Activated CD4-positive, alpha-beta memory T cell treated with anti-CD3 and anti-CD28 coated beads for 36 hours (primary cell): ENCODE results near the gene AP5S1. TPM values are rescaled to one million over a fixed set of nuclear protein-coding genes. Genes with fewer than 3 reads are reported as not detected.
"Not testable (repeated sequence)": the region's sequence is repeated elsewhere in the genome, so short reads cannot be mapped to it uniquely, and the experiment has no call there.

ENCODE experiments used
- CTCF ChIA-PET: fragments of 350-600 bp; sonication (Branson Sonifier 250); formaldehyde crosslinking; loops from one replicate; lab custom pipeline; 2021; ENCODE audit warnings: antibody characterized with exemption, inconsistent platforms; lab: Charles Lee
- POLR2A ChIA-PET: fragments of 350-600 bp; sonication (Branson Sonifier 250); formaldehyde crosslinking; loops from one replicate; lab custom pipeline; 2021; ENCODE audit warnings: antibody characterized with exemption; lab: Charles Lee
- DNase-seq: peaks from one replicate; pipeline ENCODE4 v3.0.0-alpha.2; 2020
- H3K27ac Mint-ChIP-seq: one replicate; pipeline ENCODE4 v1.8.0; 2021; ENCODE audit warnings: mixed read lengths
- H3K27me3 Mint-ChIP-seq: one replicate; pipeline ENCODE4 v1.8.0; 2021; ENCODE audit warnings: mixed read lengths
- H3K36me3 Mint-ChIP-seq: one replicate; pipeline ENCODE4 v1.8.0; 2021; ENCODE audit warnings: mixed read lengths
- H3K4me1 Mint-ChIP-seq: one replicate; pipeline ENCODE4 v1.8.0; 2021; ENCODE audit warnings: low read depth, mixed read lengths
- H3K4me3 Mint-ChIP-seq: one replicate; pipeline ENCODE4 v1.8.0; 2021; ENCODE audit warnings: mild to moderate bottlenecking, mixed read lengths
- H3K9me3 Mint-ChIP-seq: one replicate; pipeline ENCODE4 v1.8.0; 2021; ENCODE audit warnings: mixed read lengths
- intact Hi-C: fragments of 100-400 bp; cut with micrococcal nuclease; formaldehyde crosslinking; loops from one replicate; pipeline ENCODE4 v1.15.1; 2023
- total RNA-seq, 2 experiments: library from RNA; stranded (reverse); gene quantifications; one replicate each; pipeline ENCODE4 v1.2.3, GENCODE V29; 2021

Gene AP5S1
- total RNA-seq, 2 experiments from 2014 or later, result 9.1 to 10.0 TPM

DNA sequence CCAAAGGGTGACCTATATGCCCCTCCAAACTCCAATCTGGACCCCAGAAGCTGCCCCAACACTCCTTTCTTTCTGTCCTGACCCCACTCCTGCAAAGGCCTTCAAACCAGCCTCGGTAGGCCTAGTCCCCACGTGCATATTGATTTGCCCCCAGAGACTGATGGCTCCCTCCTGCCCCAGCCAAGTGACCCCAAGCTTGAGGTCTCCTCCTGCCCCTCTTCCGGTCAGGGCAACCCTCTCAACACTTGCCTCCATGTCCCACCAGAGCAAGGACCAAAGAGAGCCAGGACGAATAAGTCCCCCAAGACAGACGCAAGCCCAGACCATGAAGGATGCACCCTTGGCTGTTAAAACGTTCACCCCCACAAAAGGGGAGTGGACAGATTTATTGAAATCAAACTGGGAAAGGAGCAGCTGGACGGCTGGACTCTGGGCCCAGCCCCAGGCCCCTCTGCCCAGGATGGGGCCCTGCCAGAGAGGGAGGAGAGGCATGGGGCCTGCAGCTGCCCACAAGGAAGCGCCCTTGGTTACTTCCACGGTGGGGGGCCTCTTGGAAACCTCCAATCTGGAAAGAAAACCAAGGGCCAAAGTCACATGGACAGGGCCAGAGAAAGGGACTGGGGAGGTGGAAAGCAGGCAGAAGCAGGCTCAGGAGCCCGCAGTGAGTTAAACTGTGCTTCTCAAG lies 36.7 kb upstream of the AP5S1 start:
- intact Hi-C loops, result loop anchor here (10.0 kb wide), 1 partner anchor 301 kb away; no protein-coding TSS in a partner anchor
- CTCF ChIA-PET, result interaction anchor here (10.4 kb wide), 1 partner anchor 33 kb away, joined by 180 read pairs; the partner anchor contains the start of gene AP5S1
- Mint-ChIP-seq H3K36me3 (peaks cover 6% of the 10 kb centered on the region), H3K4me1 (peaks cover 52% of the 10 kb centered on the region), H3K4me3 (no peak overlapping the region), H3K9me3 (no peaks in the 10 kb centered on the region), H3K27ac (no peak overlapping the region), H3K27me3 (peaks cover 7% of the 10 kb centered on the region)
- POLR2A ChIA-PET, result interaction anchor here (3.4 kb wide), 1 partner anchor 15 kb away, joined by 18 read pairs; the partner anchor contains the start of gene ADISSP
- no peak for DNase-seq

DNA sequence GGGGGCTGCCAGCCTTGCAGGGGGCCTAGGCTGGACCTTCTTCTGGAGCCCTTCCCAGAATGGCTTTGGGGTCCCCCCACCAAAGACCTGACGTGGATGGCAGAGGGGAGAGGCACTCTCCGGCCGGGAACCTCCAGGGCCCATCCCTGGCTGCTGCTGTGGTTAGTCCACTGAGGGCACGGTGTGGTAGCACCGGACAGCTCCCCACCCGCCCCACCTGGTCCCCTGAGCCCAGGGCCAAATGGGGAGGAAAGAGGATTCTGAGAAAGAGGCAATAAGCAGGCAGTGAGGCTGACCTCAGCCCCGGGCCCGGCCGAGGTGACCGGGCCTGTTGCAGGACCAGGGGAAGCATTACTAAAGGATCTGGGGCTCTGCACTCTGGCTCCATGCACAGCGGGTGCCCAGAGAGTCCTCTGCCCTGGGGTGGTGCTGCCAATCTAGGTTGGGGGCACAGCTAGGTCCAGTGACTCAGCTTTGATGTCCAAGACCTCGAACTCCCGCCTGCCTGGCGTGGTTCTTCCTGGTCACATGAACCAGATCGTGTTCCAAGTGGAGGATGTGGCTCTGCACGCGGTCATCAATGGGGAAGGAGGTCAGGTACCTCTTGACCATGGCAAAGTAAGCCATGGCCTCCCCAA lies 36.0 kb upstream of the AP5S1 start:
- Mint-ChIP-seq H3K27ac (peak overlapping the region; percentile 47), H3K36me3 (peaks cover 6% of the 10 kb centered on the region), H3K9me3 (no peaks in the 10 kb centered on the region), H3K27me3 (peaks cover 4% of the 10 kb centered on the region), H3K4me1 (peaks cover 54% of the 10 kb centered on the region), H3K4me3 (peak overlapping the region; percentile 53)
- ChIA-PET CTCF (interaction anchor here (10.4 kb wide), 1 partner anchor 33 kb away, joined by 180 read pairs; the partner anchor contains the start of gene AP5S1), POLR2A (interaction anchor here (3.4 kb wide), 1 partner anchor 16 kb away, joined by 18 read pairs; the partner anchor contains the start of gene ADISSP)
- no peak for DNase-seq
- intact Hi-C loops, result loop anchor here (10.0 kb wide), 1 partner anchor 300 kb away; no protein-coding TSS in a partner anchor

DNA sequence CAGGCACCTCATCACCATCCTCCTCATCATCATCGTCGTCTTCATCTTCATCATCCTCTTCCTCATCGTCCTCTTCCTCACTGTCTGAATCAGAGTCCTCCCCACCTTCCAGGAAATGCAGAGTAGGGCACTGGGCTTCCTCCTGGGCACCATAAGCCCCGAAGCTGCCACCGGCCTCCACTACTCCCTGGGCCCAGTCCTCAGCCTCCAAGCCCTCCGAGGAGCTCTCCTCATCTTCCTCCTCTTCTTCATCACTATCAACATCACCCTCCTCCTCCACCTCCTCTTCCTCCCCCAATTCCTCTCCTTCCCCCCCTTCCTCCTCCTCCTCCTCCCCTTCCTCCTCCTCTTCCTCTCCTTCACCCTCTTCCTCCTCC lies 35.5 kb upstream of the AP5S1 start:
- peak overlapping the region; percentile 47 for H3K27ac Mint-ChIP-seq
- ChIA-PET POLR2A (interaction anchor here (3.4 kb wide), 1 partner anchor 17 kb away, joined by 18 read pairs; the partner anchor contains the start of gene ADISSP), CTCF (interaction anchor here (1.9 to 10.4 kb wide), 4 partner anchors 17 to 70 kb away, joined by 8 to 180 read pairs (median 23); partner anchors contain the start of genes ADISSP and AP5S1)
- H3K27me3 Mint-ChIP-seq, result no peaks in the 10 kb centered on the region
- DNase-seq, result no peak
- peak overlapping the region; percentile 53 for H3K4me3 Mint-ChIP-seq
- intact Hi-C loops, result loop anchor here (10.0 kb wide), 1 partner anchor 300 kb away; no protein-coding TSS in a partner anchor
- H3K36me3 Mint-ChIP-seq, result peaks cover 6% of the 10 kb centered on the region
- no peaks in the 10 kb centered on the region for H3K9me3 Mint-ChIP-seq
- peaks cover 52% of the 10 kb centered on the region for H3K4me1 Mint-ChIP-seq

DNA sequence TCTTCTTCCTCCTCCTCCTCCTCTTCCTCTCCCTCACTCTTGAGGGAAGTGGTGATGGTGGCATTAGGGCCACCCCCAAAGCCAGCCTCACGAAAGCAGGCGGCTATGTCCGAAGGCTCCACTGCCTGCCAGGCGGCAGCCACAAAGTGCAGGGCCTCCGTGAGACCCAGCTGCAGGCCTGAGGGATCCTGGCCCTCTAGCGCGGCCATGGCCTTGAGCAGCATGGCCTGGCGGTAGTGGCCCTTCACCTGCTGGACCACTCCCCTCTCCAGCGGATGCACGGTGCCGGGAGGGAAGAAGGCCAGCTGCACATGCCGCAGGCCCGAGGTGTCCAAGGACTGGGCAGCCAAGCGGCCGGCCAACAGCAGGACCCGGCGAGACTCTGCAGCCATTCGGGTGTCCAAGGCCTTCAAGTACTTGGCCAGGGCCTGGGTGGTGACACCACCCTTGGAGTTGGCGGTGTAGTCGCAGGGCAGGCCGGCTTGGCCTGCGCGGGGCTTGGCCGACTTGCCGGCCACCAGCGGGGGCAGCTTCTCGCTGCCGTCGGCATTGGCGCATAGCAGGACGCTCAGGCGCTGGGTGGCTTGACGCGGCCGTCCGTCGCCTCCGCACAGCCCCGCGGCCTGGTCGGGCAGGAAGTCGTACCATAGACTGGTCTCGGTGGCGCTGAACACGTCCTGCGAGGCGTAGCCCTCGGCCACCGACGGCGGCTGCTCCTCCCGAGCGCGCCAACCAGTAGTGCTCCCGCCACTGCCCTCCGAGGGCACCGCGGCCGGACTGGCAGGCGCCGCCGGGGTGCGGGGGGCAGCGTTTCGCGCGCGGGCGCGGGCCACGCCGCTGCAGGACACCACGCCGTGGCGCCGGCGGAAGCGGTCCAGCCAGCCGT lies 34.9 kb upstream of the AP5S1 start:
- no peak for DNase-seq
- ChIA-PET CTCF (interaction anchor here (0.6 to 10.4 kb wide), 9 partner anchors 10 to 70 kb away, joined by 3 to 180 read pairs (median 6); partner anchors contain the start of genes ADISSP and AP5S1), POLR2A (interaction anchor here (1.4 to 3.4 kb wide), 3 partner anchors 17 to 60 kb away, joined by 3 to 27 read pairs (median 18); partner anchors contain the start of genes ADISSP and AP5S1)
- H3K27ac Mint-ChIP-seq, result no peak overlapping the region
- H3K27me3 Mint-ChIP-seq, result no peaks in the 10 kb centered on the region
- peaks cover 51% of the 10 kb centered on the region for H3K4me1 Mint-ChIP-seq
- peaks cover 6% of the 10 kb centered on the region for H3K36me3 Mint-ChIP-seq
- intact Hi-C loops, result loop anchor here (10.0 kb wide), 1 partner anchor 299 kb away; no protein-coding TSS in a partner anchor
- H3K4me3 Mint-ChIP-seq, result peak overlapping the region; percentile 83
- no peaks in the 10 kb centered on the region for H3K9me3 Mint-ChIP-seq

DNA sequence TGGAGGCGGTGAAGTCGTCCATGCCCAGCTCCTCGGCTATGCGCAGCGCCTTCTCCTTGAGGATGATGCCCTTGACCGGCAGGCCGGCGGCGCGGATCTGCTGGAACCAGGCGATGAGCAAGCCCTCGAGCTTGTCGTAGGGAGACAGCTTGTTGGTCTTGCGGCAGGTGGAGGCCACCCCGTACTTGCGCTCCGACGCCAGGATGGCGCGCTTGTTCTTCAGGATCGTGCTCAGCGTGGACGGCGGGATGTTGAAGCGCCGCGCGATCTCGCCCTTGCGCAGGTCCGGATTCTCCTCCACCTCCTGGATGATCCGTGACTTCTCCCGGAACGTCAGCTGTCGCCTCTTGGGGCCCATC lies 34.2 kb upstream of the AP5S1 start:
- H3K36me3 Mint-ChIP-seq, result peaks cover 6% of the 10 kb centered on the region
- H3K27ac Mint-ChIP-seq, result peak overlapping the region; percentile 79
- peak; percentile 64 for DNase-seq
- peak overlapping the region; percentile 83 for H3K4me3 Mint-ChIP-seq
- no peaks in the 10 kb centered on the region for H3K9me3 Mint-ChIP-seq
- H3K4me1 Mint-ChIP-seq, result peaks cover 44% of the 10 kb centered on the region
- H3K27me3 Mint-ChIP-seq, result no peaks in the 10 kb centered on the region
- ChIA-PET POLR2A (interaction anchor here (0.8 to 3.4 kb wide), 5 partner anchors 18 to 69 kb away, joined by 3 to 27 read pairs (median 5); partner anchors contain the start of genes ADISSP and AP5S1), CTCF (interaction anchor here (0.6 to 10.4 kb wide), 13 partner anchors 8 to 299 kb away, joined by 3 to 180 read pairs (median 6); partner anchors contain the start of genes ADISSP and AP5S1)
- intact Hi-C loops, result loop anchor here (10.0 kb wide), 1 partner anchor 299 kb away; no protein-coding TSS in a partner anchor

DNA sequence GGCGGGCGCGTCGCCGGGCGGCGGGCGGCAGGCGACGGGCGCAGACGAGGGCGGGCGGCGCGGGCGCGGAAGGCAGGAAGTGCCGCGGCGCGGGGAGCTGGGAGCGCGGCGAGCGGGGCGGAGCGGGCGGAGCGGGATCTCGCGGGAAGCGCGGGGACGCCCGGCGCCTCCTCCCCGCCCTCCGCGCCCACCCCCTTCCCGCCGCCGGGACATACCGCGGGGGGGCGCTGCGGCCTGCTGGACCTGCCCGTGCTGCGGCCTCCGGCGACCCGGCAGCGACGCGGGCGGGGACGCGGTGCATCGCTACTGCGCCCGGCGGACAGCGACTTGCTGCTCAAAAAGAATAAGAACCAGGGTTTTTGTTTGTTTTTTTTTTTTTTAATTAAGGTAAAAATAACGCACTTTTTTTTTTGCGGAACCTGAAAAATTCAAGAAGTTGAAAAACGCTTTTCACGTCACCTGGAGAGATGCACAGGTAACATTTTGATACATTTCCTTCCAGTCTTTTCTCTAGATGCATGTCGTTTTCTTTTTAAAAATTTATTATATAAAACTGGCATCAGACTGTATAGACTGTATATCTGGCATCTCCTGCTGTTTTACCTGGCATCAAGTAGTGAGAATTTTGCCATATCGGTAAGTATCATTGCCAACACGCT lies 33.6 kb upstream of the AP5S1 start, which contains the start of gene CENPB:
TSS of gene CENPB (minus strand) at position 76 of the 659 bp plus-strand sequence. CDS start 257 bp downstream, outside the sequence.
- Mint-ChIP-seq H3K36me3 (peaks cover 6% of the 10 kb centered on the region), H3K4me1 (peaks cover 38% of the 10 kb centered on the region), H3K9me3 (no peaks in the 10 kb centered on the region), H3K27ac (peak within 1 kb of the TSS; percentile 79), H3K4me3 (peak within 1 kb of the TSS; percentile 83), H3K27me3 (no peaks in the 10 kb centered on the region)
- ChIA-PET CTCF (interaction anchor here (0.9 to 10.4 kb wide), 13 partner anchors 9 to 298 kb away, joined by 3 to 180 read pairs (median 6); partner anchors contain the start of genes ADISSP, AP5S1 and CDC25B), POLR2A (interaction anchor here (0.8 to 3.4 kb wide), 7 partner anchors 19 to 103 kb away, joined by 3 to 27 read pairs (median 4); partner anchors contain the start of genes ADISSP, AP5S1 and MAVS)
- intact Hi-C loops, result loop anchor here (1.0 to 10.0 kb wide), 4 partner anchors 9 to 298 kb away; partner anchors contain the start of gene AP5S1
- peak; percentile 93 for DNase-seq

DNA sequence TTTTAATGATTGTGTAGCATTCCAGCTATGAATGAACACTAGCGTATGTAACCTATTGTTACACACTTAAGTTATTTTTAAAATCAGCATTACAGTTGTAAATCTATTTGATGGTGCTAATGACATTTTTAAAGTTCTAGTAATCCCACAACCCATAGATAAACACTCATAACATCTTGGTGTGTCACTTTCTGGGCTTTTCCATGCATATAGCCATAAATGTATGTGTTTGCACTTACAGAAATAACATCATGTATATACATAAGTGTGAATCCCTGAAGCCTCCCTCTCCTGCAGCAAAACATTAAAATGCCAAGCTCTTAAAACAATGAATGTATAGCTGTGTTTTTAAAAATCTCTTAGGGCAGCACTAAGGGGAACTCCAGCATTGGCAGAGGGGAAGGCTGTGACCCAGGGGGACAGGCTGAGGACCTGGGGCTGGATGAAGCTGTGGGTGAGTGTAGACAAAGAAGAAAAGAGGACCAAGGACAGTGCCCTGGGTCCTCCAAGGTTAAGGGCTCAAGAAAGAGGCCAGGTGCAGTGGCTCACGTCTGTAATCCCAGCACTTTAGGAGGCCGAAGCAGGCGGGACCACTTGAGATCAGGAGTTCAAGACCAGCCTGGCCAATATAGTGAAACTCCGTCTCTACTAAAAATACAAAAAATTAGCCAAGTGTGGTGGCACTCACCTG lies 32.9 kb upstream of the AP5S1 start:
- Mint-ChIP-seq H3K9me3 (no peaks in the 10 kb centered on the region), H3K4me3 (peak overlapping the region; percentile 61), H3K4me1 (peaks cover 36% of the 10 kb centered on the region), H3K27me3 (no peaks in the 10 kb centered on the region), H3K27ac (no peak overlapping the region), H3K36me3 (peaks cover 6% of the 10 kb centered on the region)
- DNase-seq, result no peak
- intact Hi-C loops, result loop anchor here (1.0 to 10.0 kb wide), 4 partner anchors 8 to 297 kb away; partner anchors contain the start of gene AP5S1
- POLR2A ChIA-PET, result interaction anchor here (1.1 to 3.4 kb wide), 5 partner anchors 19 to 103 kb away, joined by 3 to 27 read pairs (median 5); partner anchors contain the start of genes ADISSP, AP5S1 and MAVS
- CTCF ChIA-PET, result interaction anchor here (1.1 to 10.4 kb wide), 8 partner anchors 9 to 297 kb away, joined by 6 to 180 read pairs (median 10); partner anchors contain the start of genes ADISSP, AP5S1 and CDC25B

DNA sequence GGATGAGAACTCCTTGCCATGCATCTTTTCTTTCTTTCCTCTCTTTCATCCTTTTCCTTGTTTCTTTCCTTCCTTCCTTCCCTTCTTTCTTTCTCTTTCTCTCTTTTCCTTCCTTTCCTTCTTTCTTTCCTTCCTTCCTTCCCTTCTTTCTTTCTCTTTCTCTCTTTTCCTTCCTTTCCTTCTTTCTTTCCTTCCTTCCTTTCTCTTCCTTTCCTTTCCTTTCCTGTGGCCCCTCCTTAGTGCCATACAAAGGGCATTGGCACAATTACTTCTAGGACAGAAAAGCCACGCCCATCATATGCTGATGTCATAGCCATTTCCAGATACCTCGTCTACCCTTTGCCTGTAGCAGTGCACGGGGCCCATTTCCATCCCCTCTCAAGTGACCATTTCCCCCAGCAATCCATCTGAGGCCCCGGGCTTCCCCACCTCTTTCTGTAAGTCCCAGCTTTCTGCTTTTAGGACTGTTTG lies 31.6 kb upstream of the AP5S1 start:
- Mint-ChIP-seq H3K27ac (no peak overlapping the region), H3K36me3 (peaks cover 6% of the 10 kb centered on the region), H3K4me1 (peaks cover 31% of the 10 kb centered on the region), H3K27me3 (no peaks in the 10 kb centered on the region), H3K4me3 (no peak overlapping the region), H3K9me3 (no peaks in the 10 kb centered on the region)
- DNase-seq, result no peak
- ChIA-PET POLR2A (interaction anchor here (1.4 kb wide), 1 partner anchor 31 kb away, joined by 4 read pairs; the partner anchor contains the start of gene AP5S1), CTCF (interaction anchor here (0.7 to 10.4 kb wide), 4 partner anchors 21 to 68 kb away, joined by 6 to 180 read pairs (median 13); partner anchors contain the start of genes ADISSP and AP5S1)
- intact Hi-C loops, result loop anchor here (10.0 kb wide), 1 partner anchor 296 kb away; no protein-coding TSS in a partner anchor

DNA sequence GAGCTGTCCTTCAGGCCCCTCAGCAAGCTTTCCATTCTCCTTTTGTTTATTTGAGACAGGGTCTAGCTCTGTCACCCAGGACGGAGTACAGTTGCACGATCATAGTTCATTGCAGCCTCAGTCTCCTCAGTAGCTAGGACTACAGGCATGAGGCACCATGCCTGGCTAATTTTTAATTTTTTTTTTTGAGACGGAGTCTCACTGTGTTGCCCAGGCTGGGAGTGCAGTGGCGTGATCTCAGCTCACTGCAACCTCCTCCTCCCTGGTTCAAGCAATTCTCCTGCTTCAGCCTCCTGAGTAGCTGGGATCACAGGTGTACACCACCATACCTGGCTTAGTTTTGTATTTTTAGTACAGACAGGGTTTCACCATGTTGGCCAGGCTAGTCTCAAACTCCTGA lies 31.1 kb upstream of the AP5S1 start:
- ChIA-PET POLR2A (interaction anchor here (1.4 kb wide), 1 partner anchor 31 kb away, joined by 4 read pairs; the partner anchor contains the start of gene AP5S1), CTCF (interaction anchor here (0.7 to 10.4 kb wide), 3 partner anchors 28 to 67 kb away, joined by 6 to 180 read pairs (median 10); partner anchors contain the start of gene AP5S1)
- H3K4me1 Mint-ChIP-seq, result peaks cover 28% of the 10 kb centered on the region
- intact Hi-C loops, result loop anchor here (10.0 kb wide), 1 partner anchor 296 kb away; no protein-coding TSS in a partner anchor
- not testable (repeated sequence) for H3K4me3 Mint-ChIP-seq, H3K36me3 Mint-ChIP-seq, H3K27me3 Mint-ChIP-seq, H3K27ac Mint-ChIP-seq, DNase-seq, H3K9me3 Mint-ChIP-seq
